Heart right ventricle (tissue), 16 donors: ENCODE measurements around the gene ACTL6B. TPM values are rescaled to one million over a fixed set of nuclear protein-coding genes. Genes with fewer than 3 reads are reported as not detected.

Experiments
- ATAC-seq, 8 donors: fragments of 200-7000 bp; cut with Tn5 transposase; one replicate each; pipeline ENCODE4 v1.9.1; 2020; ENCODE audit warnings: mild to moderate bottlenecking in 8 of 8, moderate library complexity in 8 of 8, moderate number of reproducible peaks in 1 of 8
- DNase-seq, 2 donors: peaks; one replicate each; pipeline ENCODE4 v3.0.0-alpha.2; 2020
- H3K27ac ChIP-seq, 10 donors: fragments of 200-600 bp; sonication (generic) in 2 of 10; one replicate each; pipeline versions ENCODE4 v1.5.0 to v1.8.0; 2020 to 2022; ENCODE audit warnings: mild to moderate bottlenecking in 3 of 10
- H3K27me3 ChIP-seq, 7 donors: fragments of 200-600 bp; one replicate each; pipeline ENCODE4 v1.8.0; 2021 to 2022; ENCODE audit warnings: mild to moderate bottlenecking in 2 of 7
- H3K36me3 ChIP-seq, 9 donors: fragments of 200-600 bp; sonication (generic) in 1 of 9; one replicate each; pipeline versions ENCODE4 v1.5.0 to v1.8.0; 2020 to 2022; ENCODE audit warnings: mild to moderate bottlenecking in 2 of 9
- H3K4me1 ChIP-seq, 9 donors: fragments of 200-600 bp; sonication (generic) in 1 of 9; one replicate each; pipeline versions ENCODE4 v1.5.0 to v1.8.0; 2020 to 2022; ENCODE audit warnings: mild to moderate bottlenecking in 4 of 9
- H3K4me3 ChIP-seq, 10 donors: fragments of 200-600 bp; sonication (generic) in 2 of 10; one replicate each; pipeline versions ENCODE4 v1.5.0 to v1.8.0; 2020 to 2022; ENCODE audit warnings: mild to moderate bottlenecking in 7 of 10, moderate library complexity in 2 of 10
- H3K9me3 ChIP-seq, 11 donors: fragments of 200-600 bp in 10 of 11; sonication (generic) in 2 of 11; one replicate each; pipeline versions ENCODE4 v1.5.0 to v1.8.0; 2013 to 2022; ENCODE audit warnings: mild to moderate bottlenecking in 2 of 11, control low read depth in 1 of 11, moderate library complexity in 1 of 11
- CTCF ChIP-seq, 9 donors: fragments of 200-600 bp; sonication (generic) in 2 of 9; IDR thresholded peaks; one replicate each; pipeline versions ENCODE4 v1.5.0 to v1.8.0; 2021 to 2022; ENCODE audit warnings: antibody characterized with exemption in 9 of 9, mild to moderate bottlenecking in 5 of 9, moderate library complexity in 1 of 9
- WGBS, 2 donors: extraction: QIAGEN DNeasy Blood & Tissue Kit; methylation state at CpG; one replicate each; pipeline ENCODE4 v1.1.7; 2013; ENCODE audit warnings: inconsistent platforms in 1 of 2; 5-methylcytosine and 5-hydroxymethylcytosine counted together
- intact Hi-C, 10 donors: fragments of 100-400 bp; cut with DNase I; formaldehyde crosslinking; loops; one replicate each; pipeline versions ENCODE4 v1.11.1 to v1.14.2; 2022
- polyA plus RNA-seq, 2 donors: library from polyadenylated mRNA; stranded (reverse); fragments of 200-250 nt; gene quantifications; one replicate each; pipeline ENCODE4 v1.2.3, GENCODE V29; 2013
- total RNA-seq, 10 donors: library from RNA; stranded (reverse); fragmentation: NEBNext Ultra II Directional in 3 of 10; extraction: Animal tissue kit (Norgen Biotek cat#: 25700) in 3 of 10; gene quantifications; one replicate each; pipeline versions ENCODE4 v1.2.1 to v1.2.4, GENCODE V29; 2021 to 2023
- donor health status: Arrhythmogenic right ventricular cardiomyopathy.
- donor health status: ischemic (EF 13 %, LVEDD 7.1; RV severe dilation, severe dysfunction).
- donor health status: healthy with polysubstance abuse.
- donor health status: DM: no; HTN: yes; CAD: no.
- donor health status: DM: no; HTN: no; CAD: no.
- donor health status: ischemic (EF 25% LVEDD 6.9; RV normal size, moderate dysfunction).
- donor health status: ischemic (EF 25% LVEDD 5.7; RV mildly dilated, moderate dysfunction).
- donor health status: healthy.
- donor health status: DM: yes; HTN: yes; CAD: no.
- donor health status: Ischemic cardiomyopathy.
- donor health status: ischemic (EF 35%, LVEDD 5.7; RV mildly dilated, moderate dysfunction).
- donor health status: nonischemic (EF 11% LVEDD 7.7; RV severe dilation, severe dysfunction).
- donor health status: DM: yes; HTN: yes; CAD: no.
- donor health status: PGD.
- donor health status: ischemic (EF 29% LVEDD 5.4; RV normal size, mild dysfunction).
- donor health status: nonischemic (EF 23%, LVEDD 6.1; RV moderate dilation, normal function).

ACTL6B gene
- total and polyA plus RNA-seq, 12 donors = not detected

- Histone ChIP-seq H3K27ac (peak within 1 kb of the TSS; percentile 65 to 97 (median 91)), H3K9me3 (no peaks in the 10 kb centered on the region), H3K4me1 (peaks cover 0 to 20% (median 10%) of the 10 kb centered on the region in 9 donors), H3K4me3 (peak within 1 kb of the TSS; percentile 57 to 97 (median 83)), H3K36me3 (peaks cover 0 to 29% (median 0%) of the 10 kb centered on the region in 9 donors), H3K27me3 (no peaks in the 10 kb centered on the region)
- 0 to 1% methylated on average over 50 to 61 of the region's 61 CpGs for WGBS, 2 donors
- no peak for TF ChIP-seq CTCF (IDR thresholded peaks at IDR 0.05)
- DNase-seq (peak; percentile 99), ATAC-seq (peak; percentile 97 to 99 (median 98))
- intact Hi-C loops = loop anchor here in 6 of 10 donors (1.0 to 10.0 kb wide), 8 partner anchors 26 to 263 kb away; partner anchors contain the start of genes GNB2 (in 4 of the 6), GIGYF1 (in 2 of the 6), FBXO24 (in 1 of the 6) and LRCH4 (in 1 of the 6)
These were observed 44.1 kb downstream of the ACTL6B start, which contains the start of gene MOSPD3 for GRCh38 chr7:100611983-100612729. TSS of gene MOSPD3 (plus strand) at chr7:100612540. CDS start at chr7:100612792, 252 bp downstream.

- Histone ChIP-seq H3K9me3 (no peaks in the 10 kb centered on the region), H3K27me3 (peaks cover 0 to 11% (median 0%) of the 10 kb centered on the region in 7 donors), H3K4me1 (peaks cover 0 to 31% (median 21%) of the 10 kb centered on the region in 9 donors), H3K4me3 (no peak overlapping the region), H3K36me3 (peaks cover 0 to 22% (median 0%) of the 10 kb centered on the region in 9 donors), H3K27ac (no peak overlapping the region)
- 94 to 96% methylated on average over 5 of the region's 5 CpGs for WGBS, 2 donors
- no peak for DNase-seq
- no peak for ATAC-seq
- intact Hi-C loops = loop anchor here in 5 of 10 donors (5.0 to 10.0 kb wide), 6 partner anchors 62 to 265 kb away; partner anchors contain the start of genes GIGYF1 (in 3 of the 5), GNB2 (in 2 of the 5) and SRRT (in 1 of the 5)
- no peak for TF ChIP-seq CTCF (IDR thresholded peaks at IDR 0.05)
These were observed 46.3 kb downstream of the ACTL6B start for GRCh38 chr7:100609958-100610357.

GRCh38 chr7:100607111-100607510, 49.1 kb downstream of the ACTL6B start:
- Histone ChIP-seq H3K36me3 (peaks cover 0 to 12% (median 0%) of the 10 kb centered on the region in 9 donors), H3K4me3 (no peak overlapping the region), H3K27me3 (peaks cover 0 to 11% (median 0%) of the 10 kb centered on the region in 7 donors), H3K27ac (no peak overlapping the region), H3K9me3 (no peaks in the 10 kb centered on the region), H3K4me1 (peaks cover 0 to 32% (median 22%) of the 10 kb centered on the region in 9 donors)
- DNase-seq (no peak), ATAC-seq (no peak)
- intact Hi-C loops = loop anchor here in 3 of 10 donors (5.0 to 10.0 kb wide), 3 partner anchors 65 to 88 kb away; partner anchors contain the start of genes GIGYF1 (in 1 of the 3) and GNB2 (in 1 of the 3)
- 90 to 95% methylated on average over 8 of the region's 8 CpGs for WGBS, 2 donors
- TF ChIP-seq CTCF (IDR thresholded peaks at IDR 0.05) = no peak

GRCh38 chr7:100606313-100606712, 49.9 kb downstream of the ACTL6B start:
- peak overlapping the region in 2 of 10 donors; percentile 76 to 79 for H3K27ac ChIP-seq
- no peak for DNase-seq
- no peak for ATAC-seq
- intact Hi-C loops = loop anchor here in 3 of 10 donors (5.0 to 10.0 kb wide), 3 partner anchors 66 to 88 kb away; partner anchors contain the start of genes GIGYF1 (in 1 of the 3) and GNB2 (in 1 of the 3)
- TF ChIP-seq CTCF (IDR thresholded peaks at IDR 0.05) = no peak
- H3K4me1 ChIP-seq = peaks cover 0 to 37% (median 23%) of the 10 kb centered on the region in 9 donors
- no peaks in the 10 kb centered on the region for H3K9me3 ChIP-seq
- WGBS, 2 donors = 86 to 90% methylated on average over 12 of the region's 12 CpGs
- H3K4me3 ChIP-seq = peak overlapping the region in 1 of 10 donors; percentile 86
- H3K36me3 ChIP-seq = peaks cover 0 to 12% (median 0%) of the 10 kb centered on the region in 9 donors
- peaks cover 0 to 11% (median 0%) of the 10 kb centered on the region in 7 donors for H3K27me3 ChIP-seq
